Measurements from ENCODE around the gene LYZL6.

- no peak for TF ChIP-seq POLR2A (IDR thresholded peaks at IDR 0.05)
- TF ChIP-seq, protein P1, sequence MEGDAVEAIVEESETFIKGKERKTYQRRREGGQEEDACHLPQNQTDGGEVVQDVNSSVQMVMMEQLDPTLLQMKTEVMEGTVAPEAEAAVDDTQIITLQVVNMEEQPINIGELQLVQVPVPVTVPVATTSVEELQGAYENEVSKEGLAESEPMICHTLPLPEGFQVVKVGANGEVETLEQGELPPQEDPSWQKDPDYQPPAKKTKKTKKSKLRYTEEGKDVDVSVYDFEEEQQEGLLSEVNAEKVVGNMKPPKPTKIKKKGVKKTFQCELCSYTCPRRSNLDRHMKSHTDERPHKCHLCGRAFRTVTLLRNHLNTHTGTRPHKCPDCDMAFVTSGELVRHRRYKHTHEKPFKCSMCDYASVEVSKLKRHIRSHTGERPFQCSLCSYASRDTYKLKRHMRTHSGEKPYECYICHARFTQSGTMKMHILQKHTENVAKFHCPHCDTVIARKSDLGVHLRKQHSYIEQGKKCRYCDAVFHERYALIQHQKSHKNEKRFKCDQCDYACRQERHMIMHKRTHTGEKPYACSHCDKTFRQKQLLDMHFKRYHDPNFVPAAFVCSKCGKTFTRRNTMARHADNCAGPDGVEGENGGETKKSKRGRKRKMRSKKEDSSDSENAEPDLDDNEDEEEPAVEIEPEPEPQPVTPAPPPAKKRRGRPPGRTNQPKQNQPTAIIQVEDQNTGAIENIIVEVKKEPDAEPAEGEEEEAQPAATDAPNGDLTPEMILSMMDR (IDR thresholded peaks at IDR 0.05) = no peak
- TF ChIP-seq POLR2AphosphoS5 (IDR thresholded peaks at IDR 0.05) = no peak
- no peak for TF ChIP-seq EP300 (IDR thresholded peaks at IDR 0.05)
These were observed 29.0 kb upstream of the LYZL6 start for GRCh38 chr17:35972535-35972934.
